GM21619 (cell line): ENCODE results near the gene VSTM2A.

Experiments used
- ATAC-seq: cut with Tn5 transposase; IDR thresholded peaks from one replicate; pipeline ENCODE4 v1.9.1; 2021; ENCODE audit not compliant: unreplicated experiment

VSTM2A gene

DNA sequence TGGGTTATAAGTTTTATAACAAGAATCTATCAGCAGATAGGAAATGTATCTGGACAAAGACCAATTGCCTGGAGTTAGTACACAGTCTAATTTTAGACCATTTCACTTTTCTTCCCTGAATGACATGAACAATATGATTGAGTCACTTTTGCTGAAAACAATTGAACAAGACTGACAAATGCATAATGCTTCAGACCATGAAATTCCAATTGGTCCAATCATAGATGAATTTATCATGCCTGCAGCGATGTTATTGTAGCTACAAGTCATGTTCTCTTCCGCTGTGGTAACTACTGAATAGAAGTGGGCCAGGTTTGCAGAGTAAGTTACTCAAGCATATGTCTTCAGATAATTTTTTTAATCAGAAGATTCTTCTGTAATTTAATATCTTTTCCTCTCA is 73.4 kb downstream of the VSTM2A start:
- ATAC-seq = no peak
